Ishikawa (cell line): ENCODE measurements around the gene ADCY9.

Experiments used
- CEBPB ChIP-seq: IDR thresholded peaks from 2 replicates; pipeline ENCODE4 v1.6.1; 2012
- CREB1 ChIP-seq: IDR thresholded peaks from 2 replicates; pipeline ENCODE4 v1.6.1; 2012; ENCODE audit warnings: low read depth
- EGR1 ChIP-seq: IDR thresholded peaks from 2 replicates; pipeline ENCODE4 v1.6.1; 2012
- EP300 ChIP-seq: IDR thresholded peaks from 2 replicates; pipeline ENCODE4 v1.6.1; 2012; ENCODE audit warnings: borderline replicate concordance
- FOXM1 ChIP-seq: IDR thresholded peaks from 2 replicates; pipeline ENCODE4 v1.6.1; 2012; ENCODE audit warnings: low read depth, borderline replicate concordance
- NFIC ChIP-seq: IDR thresholded peaks from 2 replicates; pipeline ENCODE4 v1.6.1; 2012
- RAD21 ChIP-seq: IDR thresholded peaks from 2 replicates; pipeline ENCODE4 v1.6.1; 2012; ENCODE audit warnings: low read depth
- TAF1 ChIP-seq: IDR thresholded peaks from 2 replicates; pipeline ENCODE4 v1.6.1; 2012; ENCODE audit warnings: low read depth, mild to moderate bottlenecking
- TCF12 ChIP-seq: IDR thresholded peaks from 2 replicates; pipeline ENCODE4 v1.6.1; 2012; ENCODE audit warnings: low read depth
- TEAD4 ChIP-seq: IDR thresholded peaks from 2 replicates; pipeline ENCODE4 v1.6.1; 2012
- YY1 ChIP-seq: IDR thresholded peaks from 2 replicates; pipeline ENCODE4 v1.6.1; 2012; ENCODE audit warnings: low read depth
- ZBTB7A ChIP-seq: IDR thresholded peaks from 2 replicates; pipeline ENCODE4 v1.6.1; 2012; ENCODE audit warnings: low read depth
- TF ChIP-seq, protein P1 (sequence below): IDR thresholded peaks from 2 replicates; pipeline ENCODE4 v1.6.1; 2012
- TF ChIP-seq, protein P2 (sequence below): IDR thresholded peaks from 2 replicates; pipeline ENCODE4 v1.6.1; 2012; ENCODE audit warnings: low read depth, mild to moderate bottlenecking
- TF ChIP-seq, protein P3 (sequence below): IDR thresholded peaks from 2 replicates; pipeline ENCODE4 v1.6.1; 2012

ADCY9 gene

DNA sequence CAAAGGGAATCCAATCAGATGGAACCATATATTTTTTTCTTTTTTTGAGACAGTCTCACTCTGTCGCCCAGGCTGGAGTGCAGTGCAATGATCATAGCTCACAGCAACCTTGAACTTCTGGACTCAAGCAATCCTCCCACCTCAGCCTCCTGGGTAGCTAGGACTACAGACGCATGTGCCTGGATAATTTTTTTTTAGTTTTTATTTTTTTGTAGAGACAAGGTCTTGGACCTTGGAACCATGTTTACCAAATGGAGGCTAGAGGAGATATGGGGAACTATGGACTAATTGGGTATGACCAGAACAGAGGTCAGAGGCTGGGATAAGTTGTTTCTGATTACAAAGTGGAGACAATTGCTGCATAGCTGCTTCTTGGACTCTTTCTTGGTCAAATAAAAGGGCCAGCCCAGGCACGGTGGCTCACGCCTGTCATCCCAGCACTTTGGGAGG, 41.2 kb upstream of the ADCY9 start:
- TF ChIP-seq TEAD4 (no peak), ZBTB7A (no peak), TAF1 (no peak), EGR1 (no peak)
- TF ChIP-seq, protein P1, sequence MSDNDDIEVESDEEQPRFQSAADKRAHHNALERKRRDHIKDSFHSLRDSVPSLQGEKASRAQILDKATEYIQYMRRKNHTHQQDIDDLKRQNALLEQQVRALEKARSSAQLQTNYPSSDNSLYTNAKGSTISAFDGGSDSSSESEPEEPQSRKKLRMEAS: no peak

DNA sequence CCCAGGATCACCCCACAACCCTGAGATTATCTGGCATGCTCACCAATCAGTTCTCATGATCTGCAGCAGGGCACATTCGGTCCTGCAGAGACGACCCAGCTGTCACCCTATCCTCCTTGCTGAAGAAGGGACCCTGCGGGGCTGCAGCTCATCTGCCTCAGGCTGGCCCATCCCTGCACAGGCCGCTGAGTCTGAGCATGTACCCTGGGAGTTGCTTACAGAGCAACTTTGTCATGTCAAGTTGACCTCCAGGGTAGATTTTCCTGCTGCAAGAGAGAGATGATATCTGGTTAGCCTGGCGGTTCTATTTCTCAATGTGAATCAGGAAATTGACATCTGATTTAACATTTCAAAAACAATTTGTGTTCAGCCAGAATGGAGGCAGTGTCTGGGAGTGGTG, 36.0 kb upstream of the ADCY9 start:
- TF ChIP-seq YY1 (no peak), FOXM1 (no peak), CEBPB (no peak)

DNA sequence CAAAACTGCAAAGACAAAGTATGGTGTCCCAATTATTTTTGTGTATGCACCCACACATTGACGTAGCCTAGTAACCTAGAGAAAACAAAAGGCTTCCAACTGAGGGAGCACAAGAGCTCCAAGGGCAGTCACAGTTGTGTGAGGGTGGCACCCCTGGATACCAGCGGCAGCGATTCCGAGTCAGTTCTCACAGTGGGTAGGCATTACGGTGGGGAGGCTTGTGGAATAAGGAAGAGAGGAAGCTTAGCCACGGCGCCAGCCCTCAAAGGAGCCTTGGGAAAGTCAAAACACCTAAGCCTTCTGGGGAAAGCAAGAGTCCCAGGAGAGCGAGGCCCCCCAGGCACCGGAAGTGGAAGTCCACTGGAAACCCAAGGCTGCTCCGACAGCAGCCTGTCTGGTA, 31.0 kb upstream of the ADCY9 start:
- TF ChIP-seq FOXM1 (no peak), CEBPB (no peak), RAD21 (no peak), EGR1 (no peak), EP300 (no peak), YY1 (no peak), TEAD4 (no peak), CREB1 (no peak), ZBTB7A (no peak), TAF1 (no peak), NFIC (no peak), TCF12 (no peak)
- TF ChIP-seq, protein P2, sequence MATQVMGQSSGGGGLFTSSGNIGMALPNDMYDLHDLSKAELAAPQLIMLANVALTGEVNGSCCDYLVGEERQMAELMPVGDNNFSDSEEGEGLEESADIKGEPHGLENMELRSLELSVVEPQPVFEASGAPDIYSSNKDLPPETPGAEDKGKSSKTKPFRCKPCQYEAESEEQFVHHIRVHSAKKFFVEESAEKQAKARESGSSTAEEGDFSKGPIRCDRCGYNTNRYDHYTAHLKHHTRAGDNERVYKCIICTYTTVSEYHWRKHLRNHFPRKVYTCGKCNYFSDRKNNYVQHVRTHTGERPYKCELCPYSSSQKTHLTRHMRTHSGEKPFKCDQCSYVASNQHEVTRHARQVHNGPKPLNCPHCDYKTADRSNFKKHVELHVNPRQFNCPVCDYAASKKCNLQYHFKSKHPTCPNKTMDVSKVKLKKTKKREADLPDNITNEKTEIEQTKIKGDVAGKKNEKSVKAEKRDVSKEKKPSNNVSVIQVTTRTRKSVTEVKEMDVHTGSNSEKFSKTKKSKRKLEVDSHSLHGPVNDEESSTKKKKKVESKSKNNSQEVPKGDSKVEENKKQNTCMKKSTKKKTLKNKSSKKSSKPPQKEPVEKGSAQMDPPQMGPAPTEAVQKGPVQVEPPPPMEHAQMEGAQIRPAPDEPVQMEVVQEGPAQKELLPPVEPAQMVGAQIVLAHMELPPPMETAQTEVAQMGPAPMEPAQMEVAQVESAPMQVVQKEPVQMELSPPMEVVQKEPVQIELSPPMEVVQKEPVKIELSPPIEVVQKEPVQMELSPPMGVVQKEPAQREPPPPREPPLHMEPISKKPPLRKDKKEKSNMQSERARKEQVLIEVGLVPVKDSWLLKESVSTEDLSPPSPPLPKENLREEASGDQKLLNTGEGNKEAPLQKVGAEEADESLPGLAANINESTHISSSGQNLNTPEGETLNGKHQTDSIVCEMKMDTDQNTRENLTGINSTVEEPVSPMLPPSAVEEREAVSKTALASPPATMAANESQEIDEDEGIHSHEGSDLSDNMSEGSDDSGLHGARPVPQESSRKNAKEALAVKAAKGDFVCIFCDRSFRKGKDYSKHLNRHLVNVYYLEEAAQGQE: no peak
- TF ChIP-seq, protein P1: no peak
- TF ChIP-seq, protein P3, sequence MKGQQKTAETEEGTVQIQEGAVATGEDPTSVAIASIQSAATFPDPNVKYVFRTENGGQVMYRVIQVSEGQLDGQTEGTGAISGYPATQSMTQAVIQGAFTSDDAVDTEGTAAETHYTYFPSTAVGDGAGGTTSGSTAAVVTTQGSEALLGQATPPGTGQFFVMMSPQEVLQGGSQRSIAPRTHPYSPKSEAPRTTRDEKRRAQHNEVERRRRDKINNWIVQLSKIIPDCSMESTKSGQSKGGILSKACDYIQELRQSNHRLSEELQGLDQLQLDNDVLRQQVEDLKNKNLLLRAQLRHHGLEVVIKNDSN: no peak

DNA sequence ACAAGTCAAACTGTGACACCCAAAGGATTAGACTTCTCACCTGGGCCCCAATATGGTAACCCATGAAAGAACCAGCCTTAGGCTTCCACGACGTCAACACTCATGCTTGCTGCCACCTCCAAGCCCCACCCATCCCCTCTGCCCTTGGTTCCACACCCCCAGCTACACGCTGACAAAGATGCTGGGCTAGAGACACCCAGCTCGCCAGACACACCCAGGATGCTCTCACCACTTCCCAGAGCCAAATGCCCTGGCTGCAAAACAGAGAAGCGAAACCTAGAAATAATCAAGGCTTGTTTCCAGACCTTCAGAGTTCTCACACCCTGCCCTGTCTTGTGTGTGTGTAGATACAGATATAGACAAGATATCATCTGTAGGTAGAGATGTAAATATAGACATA, 26.0 kb upstream of the ADCY9 start:
- TF ChIP-seq, protein P3: no peak
- TF ChIP-seq TCF12 (no peak), NFIC (no peak), EP300 (no peak), YY1 (no peak), EGR1 (no peak), RAD21 (no peak), ZBTB7A (no peak), TAF1 (no peak), FOXM1 (no peak), CREB1 (no peak), CEBPB (no peak), TEAD4 (no peak)
- TF ChIP-seq, protein P2: no peak
- TF ChIP-seq, protein P1: no peak

DNA sequence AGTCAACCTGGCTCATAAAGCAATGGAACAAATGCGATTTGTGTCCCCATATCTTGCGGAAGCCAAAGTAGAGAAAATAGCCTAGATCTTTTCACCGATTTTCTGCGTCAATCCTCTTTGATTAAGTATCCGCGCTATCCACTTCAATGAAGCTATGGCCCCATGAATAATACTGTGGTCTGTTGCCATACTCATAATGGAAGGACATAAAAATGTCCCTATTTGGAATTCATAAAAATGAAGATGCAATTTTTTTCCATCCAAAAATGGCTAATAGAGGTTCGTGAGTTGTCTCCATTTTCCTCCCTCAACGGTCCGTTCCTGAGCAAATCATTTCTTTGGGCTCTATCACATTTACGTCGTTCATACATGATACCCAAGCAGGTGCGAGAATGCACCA, 25.4 kb upstream of the ADCY9 start:
- TF ChIP-seq TCF12: no peak
- no peak for TF ChIP-seq CEBPB
- no peak for TF ChIP-seq CREB1
- TF ChIP-seq TAF1: no peak
- TF ChIP-seq, protein P1: no peak
- TF ChIP-seq NFIC: no peak
- TF ChIP-seq FOXM1: no peak
- TF ChIP-seq YY1: no peak
- no peak for TF ChIP-seq RAD21
- TF ChIP-seq EP300: no peak
- TF ChIP-seq ZBTB7A: no peak

DNA sequence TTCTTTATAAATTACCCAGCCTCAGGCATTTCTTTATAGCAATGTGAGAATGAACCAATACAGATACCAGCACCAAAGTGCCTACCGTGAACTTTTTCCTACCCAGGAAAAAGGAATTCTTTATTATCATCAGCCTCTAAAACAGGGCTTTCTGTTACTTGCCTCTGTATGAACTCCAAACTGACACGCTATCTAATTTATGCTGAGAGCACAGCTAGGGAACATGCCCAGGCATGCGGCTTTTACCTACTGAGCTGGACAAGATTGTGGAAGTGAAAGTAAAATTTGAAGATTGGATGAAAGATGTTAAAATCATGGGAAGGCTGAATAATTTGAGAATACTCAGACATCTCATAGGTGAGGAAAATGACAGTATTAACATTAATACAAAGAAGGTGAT, 24.4 kb upstream of the ADCY9 start:
- no peak for TF ChIP-seq FOXM1
- TF ChIP-seq, protein P3: no peak
- no peak for TF ChIP-seq CEBPB
- TF ChIP-seq, protein P2: no peak
- TF ChIP-seq YY1: no peak
